Spleen (tissue), 11 donors: ENCODE results near the gene S100A1. TPM values are rescaled to one million over a fixed set of nuclear protein-coding genes. Genes with fewer than 3 reads are reported as not detected.

Experiments used
- DNase-seq: peaks from one replicate; pipeline ENCODE4 v3.0.0-alpha.2; 2020
- H3K27ac ChIP-seq, 8 donors: fragments of 200-600 bp; sonication (generic) in 7 of 8; 1 replicate in 4 of 8; 2 replicates in 4 of 8; pipeline versions ENCODE4 v1.5.0 to v1.8.0; 2016 to 2021; ENCODE audit warnings: inconsistent platforms in 4 of 8, mild to moderate bottlenecking in 4 of 8, moderate library complexity in 1 of 8
- H3K27me3 ChIP-seq, 7 donors: fragments of 200-600 bp; sonication (generic) in 6 of 7; replicated peaks in 1 of 7; 1 replicate in 4 of 7; 2 replicates in 3 of 7; pipeline versions ENCODE4 v1.5.0 to v1.8.0; 2016 to 2021; ENCODE audit warnings: inconsistent platforms in 3 of 7, mild to moderate bottlenecking in 1 of 7
- H3K36me3 ChIP-seq, 6 donors: fragments of 200-600 bp; sonication (generic) in 5 of 6; 1 replicate in 4 of 6; 2 replicates in 2 of 6; pipeline versions ENCODE4 v1.5.0 to v1.8.0; 2016 to 2021; ENCODE audit warnings: inconsistent platforms in 2 of 6
- H3K4me1 ChIP-seq, 6 donors: fragments of 200-600 bp; sonication (generic) in 5 of 6; 1 replicate in 3 of 6; 2 replicates in 3 of 6; pipeline versions ENCODE4 v1.5.0 to v1.8.0; 2016 to 2021; ENCODE audit warnings: inconsistent platforms in 3 of 6
- H3K4me3 ChIP-seq, 8 donors: fragments of 200-600 bp; sonication (generic) in 7 of 8; 1 replicate in 4 of 8; 2 replicates in 4 of 8; pipeline versions ENCODE4 v1.5.0 to v1.8.0; 2016 to 2021; ENCODE audit warnings: inconsistent platforms in 4 of 8, mild to moderate bottlenecking in 4 of 8, moderate library complexity in 2 of 8
- H3K9me3 ChIP-seq, 8 donors: fragments of 200-600 bp; sonication (generic) in 7 of 8; 1 replicate in 4 of 8; 2 replicates in 4 of 8; pipeline versions ENCODE4 v1.5.0 to v1.8.0; 2016 to 2021; ENCODE audit warnings: inconsistent platforms in 4 of 8
- POLR2A ChIP-seq, 3 donors: fragments of 450-650 bp; IDR thresholded peaks; one replicate each; pipeline ENCODE4 v1.5.1; 2017; ENCODE audit warnings: antibody characterized with exemption in 3 of 3, mild to moderate bottlenecking in 1 of 3
- POLR2AphosphoS5 ChIP-seq, 3 donors: sonication (generic); formaldehyde crosslinking; IDR thresholded peaks; one replicate each; pipeline ENCODE4 v1.5.1; 2017; ENCODE audit warnings: antibody characterized with exemption in 3 of 3
- WGBS, 5 donors: extraction: QIAGEN DNeasy Blood & Tissue Kit in 3 of 5; methylation state at CpG; one replicate each; pipeline versions ENCODE4 v1.1.5 to v1.1.7; 2013 to 2018; 5-methylcytosine and 5-hydroxymethylcytosine counted together
- intact Hi-C: fragments of 100-400 bp; cut with DNase I; formaldehyde crosslinking; loops from one replicate; pipeline ENCODE4 v1.15.0; 2023; ENCODE audit warnings: low total_unique reads
- polyA plus RNA-seq, 3 donors: library from polyadenylated mRNA; stranded (reverse); fragments of 200-250 nt; gene quantifications; one replicate each; pipeline ENCODE4 v1.2.1, GENCODE V29; 2013
- total RNA-seq, 7 donors: library from RNA; depleted of rRNA in 3 of 7; stranded (reverse); fragments of >200 nt in 3 of 7; fragmentation: NEBNext Ultra II Directional in 4 of 7; extraction: Animal tissue kit (Norgen Biotek cat#: 25700) in 4 of 7; gene quantifications; one replicate each; pipeline versions ENCODE4 v1.1.0 to v1.2.1, GENCODE V29; 2016 to 2021
- TF ChIP-seq, protein P1 (sequence below), 11 experiments: fragments of 200-600 bp in 7 of 11; fragments of 450-650 bp in 4 of 11; sonication (generic) in 4 of 11; IDR thresholded peaks in 8 of 11; conservative IDR thresholded peaks in 3 of 11; 1 replicate in 7 of 11; 2 replicates in 4 of 11; pipeline versions ENCODE4 v1.4.0 to v1.8.0; 2016 to 2021; ENCODE audit warnings: antibody characterized with exemption in 11 of 11, inconsistent platforms in 4 of 11, mild to moderate bottlenecking in 1 of 11
- donor health status: healthy with polysubstance abuse.
- donor health status: DM: no; HTN: no; CAD: no; lungs with moderate emphysema.
- donor health status: DM: no; HTN: no; CAD: no.
- donor health status: Bipolar disorder and iron deficiency.
- donor health status: healthy.
- donor health status: DM: no; HTN: no; CAD: no.
- donor health status: DM: yes; HTN: yes; CAD: no.

S100A1 gene
- total and polyA plus RNA-seq, 10 donors = 1.7 to 39.7 (median 5.4) TPM; not detected in 6

DNA sequence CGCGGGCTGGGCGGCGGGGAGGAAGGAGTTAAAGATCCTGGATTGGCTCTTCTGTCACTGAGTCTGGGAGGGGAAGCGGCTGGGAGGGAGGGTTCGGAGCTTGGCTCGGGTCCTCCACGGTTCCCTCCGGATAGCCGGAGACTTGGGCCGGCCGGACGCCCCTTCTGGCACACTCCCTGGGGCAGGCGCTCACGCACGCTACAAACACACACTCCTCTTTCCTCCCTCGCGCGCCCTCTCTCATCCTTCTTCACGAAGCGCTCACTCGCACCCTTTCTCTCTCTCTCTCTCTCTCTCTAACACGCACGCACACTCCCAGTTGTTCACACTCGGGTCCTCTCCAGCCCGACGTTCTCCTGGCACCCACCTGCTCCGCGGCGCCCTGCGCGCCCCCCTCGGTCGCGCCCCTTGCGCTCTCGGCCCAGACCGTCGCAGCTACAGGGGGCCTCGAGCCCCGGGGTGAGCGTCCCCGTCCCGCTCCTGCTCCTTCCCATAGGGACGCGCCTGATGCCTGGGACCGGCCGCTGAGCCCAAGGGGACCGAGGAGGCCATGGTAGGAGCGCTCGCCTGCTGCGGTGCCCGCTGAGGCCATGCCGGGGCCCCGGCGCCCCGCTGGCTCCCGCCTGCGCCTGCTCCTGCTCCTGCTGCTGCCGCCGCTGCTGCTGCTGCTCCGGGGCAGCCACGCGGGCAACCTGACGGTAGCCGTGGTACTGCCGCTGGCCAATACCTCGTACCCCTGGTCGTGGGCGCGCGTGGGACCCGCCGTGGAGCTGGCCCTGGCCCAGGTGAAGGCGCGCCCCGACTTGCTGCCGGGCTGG is 50.5 kb downstream of the S100A1 start, which contains the start of gene NPR1:
TSS of gene NPR1 (plus strand) at position 170 of the 818 bp plus-strand sequence. CDS start at position 591, 421 bp downstream.
- peaks cover 24 to 31% (median 26%) of the 10 kb centered on the region in 6 donors for H3K4me1 ChIP-seq
- H3K4me3 ChIP-seq = peak within 1 kb of the TSS; percentile 39 to 74 (median 50)
- peak within 1 kb of the TSS in 1 of 8 donors; percentile 11 for H3K27ac ChIP-seq
- TF ChIP-seq POLR2AphosphoS5 (IDR thresholded peaks at IDR 0.05) (peak in 1 of 3 donors; percentile 35), POLR2A (IDR thresholded peaks at IDR 0.05) (no peak)
- H3K9me3 ChIP-seq = no peaks in the 10 kb centered on the region
- no peaks in the 10 kb centered on the region for H3K36me3 ChIP-seq
- H3K27me3 ChIP-seq = peaks cover 7 to 52% (median 21%) of the 10 kb centered on the region in 7 donors
- intact Hi-C loops = loop anchor here (5.0 kb wide), 1 partner anchor 69 kb away; no protein-coding TSS in a partner anchor
- DNase-seq = peak; percentile 79
- 1 to 2% (median 2%) methylated on average over 51 to 78 of the region's 78 CpGs for WGBS, 5 donors

DNA sequence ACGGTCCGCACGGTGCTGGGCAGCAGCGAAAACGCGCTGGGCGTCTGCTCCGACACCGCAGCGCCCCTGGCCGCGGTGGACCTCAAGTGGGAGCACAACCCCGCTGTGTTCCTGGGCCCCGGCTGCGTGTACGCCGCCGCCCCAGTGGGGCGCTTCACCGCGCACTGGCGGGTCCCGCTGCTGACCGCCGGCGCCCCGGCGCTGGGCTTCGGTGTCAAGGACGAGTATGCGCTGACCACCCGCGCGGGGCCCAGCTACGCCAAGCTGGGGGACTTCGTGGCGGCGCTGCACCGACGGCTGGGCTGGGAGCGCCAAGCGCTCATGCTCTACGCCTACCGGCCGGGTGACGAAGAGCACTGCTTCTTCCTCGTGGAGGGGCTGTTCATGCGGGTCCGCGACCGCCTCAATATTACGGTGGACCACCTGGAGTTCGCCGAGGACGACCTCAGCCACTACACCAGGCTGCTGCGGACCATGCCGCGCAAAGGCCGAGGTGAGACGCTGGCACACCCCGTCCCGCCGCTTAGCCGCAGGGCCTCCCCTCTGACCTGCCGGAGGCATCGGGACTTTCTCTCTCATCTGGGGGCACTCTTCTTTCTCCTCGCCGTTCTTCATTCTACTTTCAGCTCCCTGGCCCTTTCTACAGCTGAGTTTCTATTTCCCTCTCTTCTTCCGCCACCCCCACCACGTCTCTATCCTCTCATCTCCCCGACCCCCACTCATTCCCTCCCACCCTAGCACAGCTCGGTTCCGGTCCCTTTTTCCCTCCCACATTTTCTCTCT is 51.3 kb downstream of the S100A1 start:
- DNase-seq = peak; percentile 75
- TF ChIP-seq, protein P1, sequence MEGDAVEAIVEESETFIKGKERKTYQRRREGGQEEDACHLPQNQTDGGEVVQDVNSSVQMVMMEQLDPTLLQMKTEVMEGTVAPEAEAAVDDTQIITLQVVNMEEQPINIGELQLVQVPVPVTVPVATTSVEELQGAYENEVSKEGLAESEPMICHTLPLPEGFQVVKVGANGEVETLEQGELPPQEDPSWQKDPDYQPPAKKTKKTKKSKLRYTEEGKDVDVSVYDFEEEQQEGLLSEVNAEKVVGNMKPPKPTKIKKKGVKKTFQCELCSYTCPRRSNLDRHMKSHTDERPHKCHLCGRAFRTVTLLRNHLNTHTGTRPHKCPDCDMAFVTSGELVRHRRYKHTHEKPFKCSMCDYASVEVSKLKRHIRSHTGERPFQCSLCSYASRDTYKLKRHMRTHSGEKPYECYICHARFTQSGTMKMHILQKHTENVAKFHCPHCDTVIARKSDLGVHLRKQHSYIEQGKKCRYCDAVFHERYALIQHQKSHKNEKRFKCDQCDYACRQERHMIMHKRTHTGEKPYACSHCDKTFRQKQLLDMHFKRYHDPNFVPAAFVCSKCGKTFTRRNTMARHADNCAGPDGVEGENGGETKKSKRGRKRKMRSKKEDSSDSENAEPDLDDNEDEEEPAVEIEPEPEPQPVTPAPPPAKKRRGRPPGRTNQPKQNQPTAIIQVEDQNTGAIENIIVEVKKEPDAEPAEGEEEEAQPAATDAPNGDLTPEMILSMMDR (IDR thresholded peaks at IDR 0.05 in 8 of 11, conservative IDR thresholded peaks at IDR 0.05 in 3 of 11) = peak in 2 of 11 experiments; percentile 26 to 45
- no peak for TF ChIP-seq POLR2AphosphoS5 (IDR thresholded peaks at IDR 0.05)
- Histone ChIP-seq H3K4me1 (peaks cover 24 to 31% (median 26%) of the 10 kb centered on the region in 6 donors), H3K36me3 (no peaks in the 10 kb centered on the region), H3K4me3 (peak overlapping the region; percentile 39 to 74 (median 50)), H3K9me3 (no peaks in the 10 kb centered on the region), H3K27ac (peak overlapping the region in 1 of 8 donors; percentile 11), H3K27me3 (peaks cover 7 to 52% (median 21%) of the 10 kb centered on the region in 7 donors)
- WGBS, 5 donors = 2 to 5% (median 3%) methylated on average over 32 to 73 of the region's 73 CpGs
- intact Hi-C loops = loop anchor here (5.0 kb wide), 1 partner anchor 68 kb away; no protein-coding TSS in a partner anchor

DNA sequence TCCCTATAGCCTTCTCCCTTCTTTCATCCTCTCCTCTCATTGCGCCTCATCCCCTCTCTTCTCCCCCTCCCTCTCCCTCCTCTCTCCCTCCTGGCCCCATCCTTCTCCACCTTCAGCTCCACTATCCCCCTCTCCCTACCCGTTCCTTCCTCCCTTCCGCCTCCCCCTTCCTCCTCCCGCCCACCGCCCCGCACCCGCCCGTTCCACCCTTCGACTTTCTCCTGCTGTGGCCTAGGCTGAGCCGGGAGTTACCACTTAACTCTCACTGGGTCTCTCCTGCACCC is 51.8 kb downstream of the S100A1 start:
- TF ChIP-seq POLR2AphosphoS5 (IDR thresholded peaks at IDR 0.05) (no peak), POLR2A (IDR thresholded peaks at IDR 0.05) (no peak)
- TF ChIP-seq, protein P1 (IDR thresholded peaks at IDR 0.05 in 8 of 11, conservative IDR thresholded peaks at IDR 0.05 in 3 of 11) = no peak
- 26 to 42% (median 29%) methylated on average over 10 of the region's 10 CpGs for WGBS, 5 donors
- peaks cover 7 to 52% (median 21%) of the 10 kb centered on the region in 7 donors for H3K27me3 ChIP-seq
- H3K27ac ChIP-seq = no peak overlapping the region
- no peaks in the 10 kb centered on the region for H3K9me3 ChIP-seq
- peaks cover 24 to 31% (median 26%) of the 10 kb centered on the region in 6 donors for H3K4me1 ChIP-seq
- intact Hi-C loops = no loop called here
- peak; percentile 16 for DNase-seq
- H3K4me3 ChIP-seq = peak overlapping the region in 3 of 8 donors; percentile 50 to 74 (median 52)
- H3K36me3 ChIP-seq = no peaks in the 10 kb centered on the region

Other genes with a start within 250 kb of the S100A1 start
- gene S100A8, start 237.4 kb upstream of the S100A1 start, total RNA-seq = 1,000 to 10,000 TPM in 6 of 7 donors, 100 to 1,000 TPM in 1; 983 to 7,676 (median 1,629) TPM
- gene S100A8, start 237.4 kb upstream of the S100A1 start, polyA plus RNA-seq = 1,000 to 10,000 TPM in 2 of 3 donors, 100 to 1,000 TPM in 1; 756 to 2,335 (median 1,287) TPM
- gene S100A7A, start 211.9 kb upstream of the S100A1 start, total RNA-seq = not detected
- gene S100A7A, start 211.9 kb upstream of the S100A1 start, polyA plus RNA-seq = not detected
- gene S100A7, start 167.8 kb upstream of the S100A1 start, total RNA-seq = not detected
- not detected for gene S100A7, start 167.8 kb upstream of the S100A1 start, polyA plus RNA-seq
- 100 to 1,000 TPM; 121 to 403 (median 193) TPM for gene S100A6, start 92.4 kb upstream of the S100A1 start, total RNA-seq
- 100 to 1,000 TPM; 578 to 779 (median 653) TPM for gene S100A6, start 92.4 kb upstream of the S100A1 start, polyA plus RNA-seq
- 1 to 10 TPM in 1 of 7 donors, not detected in 6; 2.8 TPM for gene S100A5, start 87.5 kb upstream of the S100A1 start, total RNA-seq
- gene S100A5, start 87.5 kb upstream of the S100A1 start, polyA plus RNA-seq = under 1 TPM in 2 of 3 donors, not detected in 1; 0.32 to 0.46 TPM
- 100 to 1,000 TPM; 161 to 521 (median 309) TPM for gene S100A4, start 82.6 kb upstream of the S100A1 start, total RNA-seq
- gene S100A4, start 82.6 kb upstream of the S100A1 start, polyA plus RNA-seq = 100 to 1,000 TPM; 309 to 755 (median 572) TPM
- 1 to 10 TPM in 2 of 7 donors, under 1 TPM in 1, not detected in 4; 0.44 to 1.3 (median 1.0) TPM for gene S100A3, start 79.2 kb upstream of the S100A1 start, total RNA-seq
- gene S100A3, start 79.2 kb upstream of the S100A1 start, polyA plus RNA-seq = 1 to 10 TPM; 1.1 to 2.6 (median 2.2) TPM
- under 1 TPM in 2 of 7 donors, not detected in 5; 0.60 to 0.97 TPM for gene S100A2, start 62.6 kb upstream of the S100A1 start, total RNA-seq
- gene S100A2, start 62.6 kb upstream of the S100A1 start, polyA plus RNA-seq = 1 to 10 TPM in 2 of 3 donors, under 1 TPM in 1; 0.61 to 5.2 (median 2.8) TPM
- 100 to 1,000 TPM in 3 of 7 donors, 10 to 100 TPM in 4; 78.0 to 111 (median 97.0) TPM for gene S100A16, start 15.3 kb upstream of the S100A1 start, total RNA-seq
- gene S100A16, start 15.3 kb upstream of the S100A1 start, polyA plus RNA-seq = 100 to 1,000 TPM in 1 of 3 donors, 10 to 100 TPM in 2; 52.0 to 101 (median 68.2) TPM
- gene S100A14, start 12.1 kb upstream of the S100A1 start, total RNA-seq = 1 to 10 TPM in 1 of 7 donors, under 1 TPM in 3, not detected in 3; 0.28 to 1.0 (median 0.75) TPM
- gene S100A14, start 12.1 kb upstream of the S100A1 start, polyA plus RNA-seq = 1 to 10 TPM; 1.2 to 3.0 (median 2.0) TPM
- 100 to 1,000 TPM in 1 of 7 donors, 10 to 100 TPM in 6; 48.8 to 103 (median 72.4) TPM for gene S100A13, start 929 bp upstream of the S100A1 start, total RNA-seq
- gene S100A13, start 929 bp upstream of the S100A1 start, polyA plus RNA-seq = 100 to 1,000 TPM; 118 to 146 (median 143) TPM
- gene CHTOP, start 5.6 kb downstream of the S100A1 start, total RNA-seq = 100 to 1,000 TPM in 2 of 7 donors, 10 to 100 TPM in 5; 70.7 to 108 (median 86.3) TPM
- 10 to 100 TPM; 58.1 to 84.1 (median 73.1) TPM for gene CHTOP, start 5.6 kb downstream of the S100A1 start, polyA plus RNA-seq
- 10 to 100 TPM; 26.3 to 60.7 (median 33.5) TPM for gene SNAPIN, start 30.3 kb downstream of the S100A1 start, total RNA-seq
- gene SNAPIN, start 30.3 kb downstream of the S100A1 start, polyA plus RNA-seq = 10 to 100 TPM; 37.1 to 50.3 (median 44.9) TPM
- gene ILF2, start 42.6 kb downstream of the S100A1 start, total RNA-seq = 100 to 1,000 TPM in 1 of 7 donors, 10 to 100 TPM in 6; 80.9 to 105 (median 85.0) TPM
- gene ILF2, start 42.6 kb downstream of the S100A1 start, polyA plus RNA-seq = 10 to 100 TPM; 54.9 to 90.3 (median 82.4) TPM
- 1 to 10 TPM in 6 of 7 donors, under 1 TPM in 1; 0.83 to 5.1 (median 2.5) TPM for gene NPR1, start 50.3 kb downstream of the S100A1 start, total RNA-seq
- gene NPR1, start 50.3 kb downstream of the S100A1 start, polyA plus RNA-seq = 1 to 10 TPM; 2.1 to 3.6 (median 3.4) TPM
- 10 to 100 TPM; 38.1 to 66.2 (median 49.0) TPM for gene INTS3, start 99.6 kb downstream of the S100A1 start, total RNA-seq
- gene INTS3, start 99.6 kb downstream of the S100A1 start, polyA plus RNA-seq = 10 to 100 TPM; 24.7 to 51.9 (median 46.6) TPM
- 10 to 100 TPM; 11.1 to 28.4 (median 20.0) TPM for gene SLC27A3, start 147.0 kb downstream of the S100A1 start, total RNA-seq
- 10 to 100 TPM; 23.4 to 54.5 (median 48.6) TPM for gene SLC27A3, start 147.0 kb downstream of the S100A1 start, polyA plus RNA-seq